Epidermal melanocyte (primary cell): ENCODE measurements around the gene BCL10.
A peak's percentile ranks its signal among the peaks of the same experiment; 100 is the strongest.

Source experiments
- DNase-seq: peaks from one replicate; pipeline ENCODE4 v3.0.0; 2011; ENCODE audit warnings: low spot score; ENCODE audit not compliant: insufficient read length

BCL10 gene

DNA sequence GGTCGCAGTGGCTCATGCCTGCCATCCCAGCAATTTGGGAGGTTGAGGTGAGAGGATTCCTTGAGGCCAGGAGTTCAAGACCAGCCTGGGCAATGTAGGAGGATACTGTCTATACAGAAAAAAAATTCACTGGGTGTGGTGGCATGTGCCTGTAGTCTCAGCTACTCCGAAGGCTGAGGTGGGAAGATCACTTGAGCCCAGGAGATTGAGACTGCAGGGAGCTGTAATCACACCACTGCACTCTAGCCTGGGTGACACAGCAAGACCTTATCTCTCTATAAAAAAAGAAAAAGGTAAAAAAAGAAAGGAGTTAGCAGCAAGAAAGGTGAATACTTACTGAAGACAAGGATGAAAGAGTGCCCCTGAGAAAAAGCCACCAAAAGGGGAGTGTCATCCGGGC is 23.7 kb upstream of the BCL10 start:
- no peak for DNase-seq

DNA sequence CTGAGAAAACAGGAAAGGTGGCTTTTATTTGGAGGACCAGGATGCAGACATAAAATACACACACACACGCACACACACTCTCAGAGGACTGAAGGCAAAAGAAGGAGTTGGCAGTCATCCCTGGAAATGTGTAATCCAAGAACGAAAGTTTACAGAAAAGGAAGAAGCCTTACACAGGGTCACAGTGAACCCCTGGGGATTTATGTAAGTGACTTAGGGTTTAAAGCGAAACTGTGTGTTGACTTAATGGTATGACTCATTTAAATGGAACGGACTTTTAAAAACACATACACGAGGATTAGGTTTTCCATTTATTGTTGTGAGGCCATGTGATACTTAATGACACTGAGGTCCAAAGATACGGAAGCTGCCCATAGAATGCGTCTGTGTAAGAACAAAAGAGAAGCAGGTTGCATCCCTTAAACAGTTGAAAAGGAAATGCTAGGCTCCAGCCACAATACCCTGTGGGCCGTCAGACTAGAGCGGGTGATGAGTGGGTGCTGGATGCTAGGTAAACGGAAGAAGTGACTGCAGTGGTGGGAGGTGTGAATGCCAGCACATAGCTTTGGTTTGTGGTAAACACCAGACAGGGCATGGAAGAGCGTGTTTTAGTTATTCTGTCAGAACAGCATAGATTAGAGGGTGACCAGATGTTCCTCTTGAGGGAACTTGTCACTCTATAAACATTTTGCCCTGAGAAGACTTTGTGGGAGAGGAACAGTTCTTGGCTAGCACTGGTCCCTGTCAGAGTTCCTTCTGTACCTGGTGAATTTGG is 21.6 kb upstream of the BCL10 start:
- DNase-seq: no peak

DNA sequence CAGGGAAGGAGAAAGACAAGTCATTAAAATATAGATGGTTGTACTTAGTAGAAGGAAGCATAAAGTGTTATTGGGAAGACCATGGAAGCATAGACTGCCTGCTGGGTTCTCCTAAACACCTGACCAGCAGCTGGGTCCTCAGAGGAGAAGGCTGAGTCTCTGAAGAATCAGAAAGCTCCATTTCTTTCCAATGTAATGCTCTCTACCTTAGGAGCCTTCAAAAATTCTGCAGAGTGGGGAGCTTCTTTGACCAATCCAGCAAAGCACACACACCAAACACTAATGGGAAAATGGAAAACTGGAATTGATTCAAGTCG is 21.1 kb upstream of the BCL10 start:
- no peak for DNase-seq

DNA sequence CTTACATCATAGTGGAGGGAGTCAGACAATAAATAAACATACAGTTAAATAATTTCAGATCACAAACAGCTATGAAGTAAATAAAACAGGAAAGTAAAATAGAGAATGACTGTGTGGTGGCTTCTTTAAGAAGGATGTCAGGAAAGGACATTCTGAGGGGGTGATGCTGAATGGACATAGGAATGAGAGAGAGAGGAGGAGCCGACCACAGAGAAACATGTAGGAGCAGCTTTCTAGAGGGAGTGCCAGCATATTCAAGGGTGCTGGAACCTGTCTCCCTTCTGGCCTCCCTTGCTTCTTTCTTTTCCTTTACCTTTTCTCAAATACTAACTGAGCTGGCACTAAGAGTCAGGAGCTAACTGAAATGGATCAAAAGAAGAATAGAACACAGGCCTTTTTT is 20.5 kb upstream of the BCL10 start:
- no peak for DNase-seq

DNA sequence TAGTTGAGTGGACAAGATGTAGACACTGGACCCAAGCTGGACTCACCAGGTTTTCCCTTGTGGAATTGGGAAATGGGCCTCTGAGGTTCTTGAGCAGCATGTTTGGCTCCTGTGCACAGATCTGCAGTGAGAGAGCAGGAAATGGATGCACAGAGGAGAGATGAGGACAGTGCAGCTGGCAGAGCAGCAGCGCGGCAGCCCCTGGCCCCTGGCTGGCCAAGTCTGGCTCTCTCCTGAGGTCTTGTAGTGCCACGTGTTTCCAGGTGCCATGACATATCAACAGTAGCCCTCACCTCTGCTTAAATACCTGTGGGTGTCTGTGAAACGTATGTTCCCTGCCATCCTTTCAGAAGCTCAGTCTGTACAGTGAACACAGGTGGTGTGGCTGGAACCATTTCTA is 19.2 kb upstream of the BCL10 start:
- no peak for DNase-seq

DNA sequence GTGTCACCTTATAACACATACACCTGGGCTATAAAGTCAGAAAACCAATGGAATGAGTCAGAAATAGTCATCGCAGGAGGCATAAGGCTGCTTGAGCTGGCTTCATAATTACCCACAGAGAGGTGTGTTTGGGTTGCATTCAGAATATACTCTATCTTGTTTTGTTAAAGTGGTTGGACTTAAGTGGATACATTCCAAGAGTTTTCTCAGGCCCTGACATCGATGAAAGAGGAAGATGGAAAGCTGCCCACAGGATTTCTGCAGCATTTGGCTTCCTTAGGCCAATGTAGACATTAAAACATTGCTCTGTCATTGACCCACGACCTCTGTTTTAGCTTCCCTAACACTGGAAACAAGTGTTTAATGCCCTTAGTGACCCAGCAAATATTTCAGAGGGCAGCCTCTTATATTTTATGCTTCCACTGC is 18.6 kb upstream of the BCL10 start:
- no peak for DNase-seq

DNA sequence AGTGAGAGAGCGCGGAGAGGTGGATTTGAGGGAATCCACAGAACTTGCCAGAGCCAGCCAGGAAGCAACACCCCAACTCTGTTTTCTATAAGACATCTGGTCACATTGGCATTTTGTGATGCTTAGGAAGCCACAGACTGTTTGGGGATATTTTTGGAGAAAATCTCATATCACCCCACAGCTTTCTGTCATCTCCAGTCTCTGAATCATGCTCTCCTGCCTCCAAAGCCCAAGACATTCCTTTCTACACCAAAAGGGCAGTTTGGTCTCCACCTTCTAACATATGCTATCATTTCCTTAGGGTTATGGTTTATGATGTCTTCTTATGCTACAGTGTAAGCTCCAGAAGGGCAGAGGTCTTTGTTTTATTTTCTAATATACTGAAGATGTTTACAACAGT is 14.4 kb upstream of the BCL10 start:
- no peak for DNase-seq

DNA sequence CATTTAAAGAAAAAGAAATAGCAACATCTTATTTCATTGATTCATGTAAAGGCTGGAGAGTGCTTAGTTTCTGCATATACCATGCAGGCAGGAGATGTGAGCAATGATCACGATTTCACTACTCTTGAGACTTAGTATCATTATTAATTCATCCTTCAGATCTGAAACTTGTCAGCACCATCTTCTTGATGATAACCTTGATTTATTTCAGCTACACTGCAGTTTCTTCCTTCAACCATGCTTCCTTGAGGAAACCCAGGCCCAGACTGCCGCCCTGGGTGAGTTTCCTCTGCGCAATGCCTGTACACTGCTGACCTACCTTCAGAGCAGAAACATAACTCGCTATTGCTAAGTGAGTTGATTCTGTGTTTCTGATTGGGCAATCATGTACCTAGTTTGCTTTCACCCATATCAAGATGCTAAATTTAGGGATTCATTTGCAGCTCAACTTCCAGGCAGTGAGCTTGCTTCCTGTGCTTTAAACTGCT is 13.5 kb upstream of the BCL10 start:
- DNase-seq: no peak

DNA sequence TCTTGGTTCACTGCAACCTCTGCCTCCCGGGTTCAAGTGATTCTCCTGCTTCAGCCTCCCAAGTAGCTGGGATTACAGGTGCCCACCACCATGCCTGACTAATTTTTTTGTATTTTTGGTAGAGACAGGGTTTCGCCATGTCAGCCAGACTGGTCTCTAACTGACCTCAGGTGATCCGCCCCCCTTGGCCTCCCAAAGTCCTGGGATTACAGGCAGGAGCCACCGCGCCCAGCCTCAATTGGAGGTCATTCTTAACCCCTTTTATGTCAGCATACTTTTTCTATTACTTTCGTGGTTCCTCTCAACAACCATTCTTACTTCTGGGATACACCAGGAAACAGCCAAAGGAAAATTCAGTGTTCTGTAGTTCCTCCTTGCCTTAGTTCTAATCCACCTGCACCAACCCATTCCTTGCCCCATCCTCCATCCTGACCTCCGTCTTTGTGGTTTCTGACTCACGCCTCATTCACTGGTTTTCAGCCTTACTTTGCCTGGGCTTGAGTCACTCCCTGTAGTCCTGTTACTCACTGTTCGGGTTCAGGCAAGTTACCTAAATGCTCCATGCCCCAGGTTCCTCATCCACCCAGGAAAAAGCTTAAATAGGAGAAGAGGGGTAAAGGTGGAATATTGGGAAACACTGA is 12.9 kb upstream of the BCL10 start:
- no peak for DNase-seq

DNA sequence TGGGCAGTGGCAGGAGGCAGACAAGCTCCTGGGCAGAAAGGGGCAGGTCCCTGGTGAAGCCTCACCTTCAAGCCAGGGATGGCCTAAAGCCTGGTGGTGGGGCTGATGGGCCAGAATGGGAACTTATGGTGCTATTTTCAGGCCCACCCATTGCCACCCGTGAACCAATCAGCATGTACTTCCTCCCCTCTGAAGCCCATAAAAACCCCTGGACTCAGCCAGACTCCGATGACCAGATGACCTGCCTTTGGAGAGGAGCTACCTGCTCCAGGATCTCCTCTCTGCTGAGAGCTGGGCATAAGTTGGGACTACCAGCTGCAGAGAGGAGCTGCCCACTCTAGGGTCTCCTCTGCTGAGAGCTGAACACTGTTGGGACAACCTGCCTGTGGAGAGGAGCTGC is 7.8 kb upstream of the BCL10 start:
- DNase-seq: no peak

DNA sequence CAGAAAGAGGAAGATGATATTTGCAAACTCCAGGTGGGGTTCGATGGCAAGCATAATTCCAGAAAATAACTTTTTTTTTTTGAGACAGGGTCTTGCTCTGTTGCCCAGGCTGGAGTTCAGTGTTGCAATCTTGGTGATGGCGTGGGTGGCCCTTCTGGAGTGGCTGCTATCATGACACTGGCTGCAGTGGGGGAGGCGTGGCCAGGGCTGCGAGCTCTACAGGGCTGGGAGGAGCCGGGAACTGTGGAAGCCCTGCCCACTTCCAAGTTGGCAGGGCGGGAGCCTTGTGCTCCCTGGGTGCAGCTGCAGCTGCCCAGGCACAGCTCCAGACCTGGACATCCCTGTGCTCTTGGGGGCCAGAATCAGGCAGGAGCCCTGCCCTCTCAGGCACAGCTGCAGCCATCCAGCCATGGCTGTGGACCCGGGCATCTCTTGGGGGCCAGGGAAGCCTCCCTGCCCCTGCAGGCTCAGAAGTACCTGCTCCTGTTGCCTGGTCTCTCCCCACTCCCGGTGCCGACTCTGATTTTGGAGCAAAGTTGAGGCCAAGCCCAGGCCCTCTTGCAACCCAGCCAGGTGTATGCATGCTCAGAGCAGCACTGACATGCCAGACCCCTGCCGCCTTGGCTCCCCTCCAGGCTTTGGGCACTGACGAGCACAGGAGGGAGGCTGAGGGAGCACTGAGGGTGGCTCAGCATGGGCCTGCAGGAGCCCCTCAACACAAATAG is 7.2 kb upstream of the BCL10 start:
- no peak for DNase-seq

DNA sequence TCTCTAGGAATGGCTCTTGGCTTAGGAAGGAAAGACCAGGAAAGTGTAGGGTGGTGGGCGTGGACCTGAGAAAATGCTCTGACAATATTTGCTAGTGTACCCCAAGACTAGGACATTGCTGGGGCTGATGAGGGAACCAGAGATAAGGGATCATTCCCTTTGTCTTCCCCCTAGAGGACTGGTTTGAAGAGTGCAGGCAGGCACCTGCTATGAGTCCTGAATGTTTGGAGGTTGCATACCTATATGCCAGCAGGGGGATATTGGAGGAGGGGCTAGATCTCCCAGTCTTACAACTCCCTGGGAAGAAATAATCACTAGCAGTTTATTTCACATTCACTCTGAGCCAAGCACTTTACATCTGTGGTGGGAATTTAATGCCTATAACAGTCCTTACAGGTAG is 6.0 kb upstream of the BCL10 start:
- DNase-seq: no peak

DNA sequence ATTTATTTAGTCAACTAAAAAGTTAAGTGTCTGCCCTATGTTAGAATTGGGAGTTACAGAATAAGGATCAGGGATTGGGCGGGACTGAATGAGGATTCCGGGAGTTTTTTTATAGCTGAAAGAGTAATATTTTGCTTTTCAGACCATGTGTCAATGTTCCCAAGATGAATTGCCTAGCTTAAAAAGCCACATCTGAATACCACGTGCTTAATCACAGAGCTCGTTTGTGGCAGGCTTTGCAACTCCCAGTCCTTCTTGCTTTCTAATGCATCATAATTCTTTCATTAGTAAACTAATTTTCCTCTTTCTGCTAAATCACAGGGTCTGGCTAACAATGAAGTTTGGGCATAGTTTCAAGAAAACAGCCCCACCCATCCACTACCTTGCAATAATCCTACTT is 4.2 kb upstream of the BCL10 start:
- DNase-seq: no peak

DNA sequence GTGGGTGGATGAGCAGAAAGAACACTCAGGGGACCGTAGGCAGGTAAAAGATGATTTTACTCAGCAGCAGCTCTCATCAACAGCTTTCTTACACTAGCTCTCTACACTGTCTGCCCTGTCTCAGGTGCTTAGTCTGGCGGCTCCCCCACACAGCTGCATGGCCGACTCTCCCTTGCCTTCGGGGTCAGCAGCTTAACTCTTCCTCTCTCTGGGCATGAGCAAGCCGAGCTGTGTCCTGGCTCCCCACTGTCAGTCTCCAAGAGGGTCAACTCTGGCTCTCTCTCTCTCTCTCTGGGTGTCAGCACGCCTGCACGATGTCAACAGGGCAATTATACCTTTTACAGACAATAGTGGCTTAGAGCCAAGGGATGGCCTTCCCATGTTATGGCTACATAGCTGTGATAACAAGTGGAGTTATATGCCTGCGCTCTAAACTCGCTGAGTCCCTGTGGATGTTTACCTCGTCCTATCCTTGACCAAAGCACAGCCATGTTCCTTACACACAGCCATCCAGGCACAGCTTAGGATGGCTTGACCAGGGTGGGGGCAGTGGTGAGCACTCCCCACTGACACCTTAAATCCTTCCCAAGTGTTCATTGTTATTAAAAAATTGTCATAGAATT is 3.1 kb upstream of the BCL10 start:
- DNase-seq: no peak

DNA sequence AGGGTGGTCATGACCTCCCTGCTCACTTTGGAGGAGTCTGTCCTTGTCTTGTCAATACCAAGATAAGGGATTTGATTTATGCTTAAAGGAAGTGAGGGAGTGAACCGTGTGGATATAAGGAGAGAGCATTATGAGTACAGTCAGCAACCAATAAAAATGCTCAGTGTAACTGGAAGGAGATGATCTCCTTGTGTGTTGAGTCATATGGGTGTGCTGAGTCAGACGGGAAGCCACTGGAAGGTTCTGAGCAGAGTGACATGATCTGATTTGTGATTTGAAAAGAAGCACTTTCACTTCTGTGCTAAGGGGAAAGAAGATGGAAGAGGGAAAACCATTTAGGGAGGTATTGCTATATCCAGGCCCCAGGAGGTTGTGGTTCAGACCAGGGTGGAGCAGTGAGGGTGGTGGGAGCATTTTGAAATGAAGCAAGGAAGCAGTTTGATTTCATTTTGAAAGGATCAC is 2.5 kb upstream of the BCL10 start:
- peak; percentile 28 for DNase-seq

DNA sequence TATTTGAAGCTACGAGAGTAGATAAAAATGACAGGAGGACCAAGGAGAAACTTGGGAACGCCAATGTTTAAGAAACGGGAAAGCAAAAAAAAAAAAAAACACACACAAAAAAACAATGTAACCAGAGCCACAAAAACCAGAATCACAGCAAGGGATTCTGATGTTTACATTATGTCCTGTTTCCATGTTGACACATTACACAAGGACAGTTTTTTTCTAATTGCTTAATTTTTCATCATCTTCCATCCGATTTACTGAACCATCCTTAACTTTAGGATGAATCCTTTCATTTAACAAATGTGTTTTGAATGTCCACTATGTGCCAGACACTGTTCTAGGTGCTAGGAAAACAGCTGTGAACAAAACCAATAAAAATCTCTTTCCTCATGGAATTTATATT is 1.4 kb upstream of the BCL10 start:
- DNase-seq: no peak

DNA sequence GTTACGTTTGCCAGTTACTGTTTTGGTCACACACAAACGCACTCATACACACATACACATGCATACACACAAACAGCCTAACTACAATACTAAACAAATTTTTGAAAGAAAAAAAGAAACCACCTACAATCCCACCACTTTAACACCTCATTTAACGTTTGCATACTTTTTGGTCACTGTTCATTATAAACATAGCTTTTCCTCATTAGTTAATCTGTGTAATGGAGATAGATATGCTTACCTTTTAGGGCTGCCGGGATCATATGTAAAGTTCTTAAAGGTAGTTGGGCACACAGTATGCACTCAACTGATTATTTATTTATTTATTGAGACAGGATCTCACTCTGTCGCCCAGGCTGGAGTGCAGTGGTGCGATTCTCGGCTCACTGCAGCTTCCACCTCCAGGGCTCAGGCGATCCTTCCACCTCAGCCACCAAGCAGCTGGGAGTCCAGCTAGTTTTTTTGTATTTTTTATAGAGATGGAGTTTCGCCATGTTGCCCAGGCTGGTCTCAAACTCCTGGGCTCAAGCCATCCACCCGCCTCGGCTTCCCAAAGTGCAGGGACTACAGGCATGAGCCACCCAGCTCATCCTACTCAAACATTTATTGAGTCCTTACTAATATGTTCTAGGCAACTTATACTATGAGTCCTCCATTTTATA is 677 bp upstream of the BCL10 start:
- no peak for DNase-seq

DNA sequence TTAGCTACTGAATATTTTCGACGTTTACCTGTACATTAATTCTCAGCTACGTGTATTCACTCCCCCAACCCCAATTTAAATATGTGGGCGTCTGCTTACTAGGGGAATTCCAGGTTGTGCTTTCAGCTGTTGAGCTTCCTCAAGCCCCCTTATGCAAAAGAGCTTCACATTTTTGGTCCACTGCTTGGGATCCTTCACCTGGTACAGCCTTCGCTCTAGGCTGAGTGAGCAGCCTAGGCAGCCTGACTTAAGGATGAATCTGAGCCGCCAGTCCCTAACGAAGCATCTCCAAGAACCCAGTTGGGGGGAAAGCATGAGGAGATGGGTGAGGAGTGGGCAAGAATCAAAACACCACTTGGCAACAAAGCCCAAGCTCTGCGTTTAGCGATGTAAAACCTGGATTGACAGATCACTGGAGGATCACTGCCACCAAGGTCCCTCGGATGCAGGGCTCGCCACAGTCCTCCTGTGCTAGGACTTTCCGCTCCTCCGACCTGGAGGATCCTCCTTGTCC is 674 bp downstream of the BCL10 start:
- no peak for DNase-seq

DNA sequence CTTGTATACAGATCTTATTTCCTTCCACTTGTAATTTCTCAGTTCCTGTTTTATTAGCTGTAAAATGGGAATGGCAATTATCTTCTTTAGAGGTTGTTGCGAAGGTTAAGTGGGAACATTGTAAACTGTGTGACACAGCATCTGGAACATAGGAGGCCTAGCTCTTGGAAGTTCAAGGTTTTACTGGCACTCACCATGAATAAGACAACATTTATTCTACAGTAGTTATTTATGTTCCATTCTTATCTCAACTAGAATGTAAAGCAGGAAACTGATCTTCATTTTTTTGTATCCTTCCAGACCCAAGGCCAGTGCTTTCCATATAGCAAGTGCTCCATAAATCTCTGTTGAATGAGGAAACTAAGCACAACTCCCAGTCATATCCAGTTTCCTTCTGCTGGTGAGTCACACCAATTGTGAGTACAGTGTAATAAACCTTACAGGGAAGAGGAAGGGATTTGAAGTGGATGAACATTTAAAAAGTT is 1.4 kb downstream of the BCL10 start:
- no peak for DNase-seq

DNA sequence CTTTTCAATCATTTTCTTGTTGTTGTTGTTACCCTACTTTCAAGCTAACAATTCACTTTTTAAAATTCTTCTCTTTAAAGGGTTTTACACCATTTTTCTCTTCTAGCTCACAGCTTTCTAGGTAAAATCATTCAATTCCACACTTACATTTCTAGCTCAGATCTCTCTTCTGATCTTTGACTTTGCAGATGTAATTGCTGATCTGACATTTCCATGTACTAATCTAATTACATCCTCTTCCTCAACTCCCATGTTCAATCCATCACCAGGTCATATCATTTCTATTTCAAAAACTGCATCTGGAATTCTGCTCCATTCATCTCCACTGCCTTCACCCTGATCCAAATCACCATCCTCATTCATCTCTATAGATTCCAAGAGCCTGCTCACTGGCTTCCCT is 3.0 kb downstream of the BCL10 start:
- DNase-seq: no peak
